Measurements from ENCODE around the gene ARVCF. TPM values are rescaled to one million over a fixed set of nuclear protein-coding genes. Genes with fewer than 3 reads are reported as not detected.

ARVCF gene
- total RNA-seq, 1 donor from 2014 or later = 18.7 TPM

DNA sequence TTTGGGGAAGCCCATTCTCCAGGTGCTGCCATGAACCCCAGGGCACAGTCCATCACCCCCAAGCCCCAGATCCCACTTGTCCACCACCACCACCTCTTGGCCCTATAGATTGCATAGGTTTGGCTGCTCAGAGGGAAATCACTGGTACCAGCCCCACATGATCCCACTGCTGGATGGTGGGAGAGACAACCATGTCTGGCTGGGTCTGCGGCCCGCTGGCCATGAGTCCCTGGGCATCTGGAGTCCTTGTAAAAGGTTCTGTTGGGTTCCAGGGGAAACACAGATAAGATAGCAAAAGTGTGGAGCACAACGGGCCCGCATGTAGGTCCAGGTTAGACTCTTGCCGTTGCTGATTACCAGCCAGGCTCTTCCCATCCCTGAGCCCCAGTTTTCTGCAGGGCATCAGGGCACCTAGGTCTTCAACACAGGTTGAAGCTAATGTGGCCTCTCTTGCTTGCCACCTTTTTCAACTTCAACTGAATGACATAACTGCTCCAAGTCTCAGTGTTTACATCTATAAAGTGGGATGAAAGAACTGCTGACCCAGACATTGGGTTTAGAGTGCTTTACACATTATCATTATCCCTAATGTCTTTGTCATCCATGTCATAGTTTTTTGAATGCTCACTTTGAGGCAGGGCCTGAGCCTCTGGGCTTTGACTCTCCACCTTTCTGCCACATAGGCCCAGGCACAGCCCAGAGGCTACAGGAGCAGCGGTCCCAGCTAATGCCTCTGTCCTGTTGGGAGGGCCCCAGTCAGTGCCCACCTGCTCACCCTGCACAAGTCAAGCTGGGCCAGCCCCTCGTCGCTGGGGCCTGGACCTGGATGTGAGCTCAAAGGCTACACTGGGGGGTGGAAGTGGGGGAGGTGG is 3.3 kb upstream of the ARVCF start:
- ATAC-seq = no peak

DNA sequence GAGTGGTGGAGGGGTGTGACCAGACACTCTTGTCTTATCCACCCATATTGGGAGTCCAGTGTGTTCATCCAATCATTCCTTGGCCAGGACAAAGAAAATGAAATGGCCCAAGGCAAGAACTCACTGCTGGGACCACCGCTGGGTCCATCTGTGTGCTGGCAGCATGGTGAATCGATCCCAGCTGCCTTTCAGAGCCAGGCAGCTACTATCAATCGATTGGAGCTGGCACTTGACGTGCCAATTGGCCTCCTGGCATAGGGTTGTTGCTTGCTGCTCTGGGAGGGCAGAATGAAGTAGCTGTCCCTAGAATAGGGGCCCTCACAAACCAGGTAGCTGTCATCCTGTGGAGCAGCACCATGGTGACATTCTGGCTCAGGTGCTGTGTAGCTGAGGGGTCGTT is 1.4 kb upstream of the ARVCF start:
- no peak for DNase-seq (ENCODE audit: low spot score)
- no peak for ATAC-seq

More for the DNA sequence above, 3.3 kb upstream of the ARVCF start:
- DNase-seq (ENCODE audit: low spot score) = no peak

DNA sequence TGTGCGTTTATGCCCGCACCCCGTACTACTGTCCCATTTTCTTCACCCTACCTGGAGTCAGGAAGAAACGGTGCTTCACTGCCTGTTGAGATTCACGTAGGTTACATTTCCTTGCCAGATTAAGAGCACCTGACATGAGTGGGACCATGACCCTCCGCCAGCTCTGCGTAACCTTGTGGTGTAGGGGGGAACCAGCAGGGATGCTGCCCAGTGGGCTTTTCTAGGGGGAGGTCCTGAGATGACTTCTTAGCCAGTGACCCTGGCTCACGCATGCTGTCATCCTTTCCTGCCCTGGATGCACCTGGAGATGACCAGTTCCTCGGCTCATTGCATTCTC is 967 bp upstream of the ARVCF start:
- no peak for DNase-seq (ENCODE audit: low spot score)
- ATAC-seq = no peak

DNA sequence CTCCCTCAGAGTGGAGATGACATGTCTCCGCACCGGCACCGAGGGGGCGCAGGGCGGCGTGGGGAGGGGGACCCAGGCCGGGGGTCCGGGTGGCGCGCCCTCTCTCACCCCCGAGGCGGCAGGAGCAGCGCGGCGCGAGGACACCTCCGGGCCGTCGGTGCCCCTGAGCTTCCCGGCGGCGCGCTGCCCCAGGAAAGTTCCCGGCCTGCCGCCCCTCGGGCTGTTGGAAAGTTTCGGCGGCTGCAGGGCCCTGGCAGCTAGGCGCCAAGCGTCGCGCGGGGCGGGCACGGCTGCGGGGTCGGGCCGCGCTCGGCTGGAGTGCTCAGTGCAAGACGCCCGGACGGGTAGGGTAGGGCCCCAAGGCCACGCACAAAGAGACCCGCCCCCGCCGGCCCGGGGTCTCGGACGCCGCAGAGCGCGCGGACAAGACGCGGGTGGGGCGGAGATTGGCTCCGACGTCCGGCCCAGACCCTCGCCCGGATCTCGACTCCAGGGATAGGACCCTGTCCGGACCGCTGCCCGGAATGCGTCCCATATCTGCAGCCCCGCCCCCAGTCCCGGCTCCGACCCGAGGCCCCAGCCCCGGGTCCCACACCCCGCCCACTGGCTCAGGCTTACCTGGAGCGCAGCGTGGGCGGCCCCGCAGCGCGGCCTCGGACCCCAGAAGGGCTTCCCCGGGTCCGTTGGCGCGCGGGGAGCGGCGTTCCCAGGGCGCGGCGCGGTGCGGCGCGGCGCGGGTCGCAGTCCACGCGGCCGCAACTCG is 471 bp downstream of the ARVCF start:
- ATAC-seq (peak; percentile 14), DNase-seq (ENCODE audit: low spot score) (peak; percentile 69)

DNA sequence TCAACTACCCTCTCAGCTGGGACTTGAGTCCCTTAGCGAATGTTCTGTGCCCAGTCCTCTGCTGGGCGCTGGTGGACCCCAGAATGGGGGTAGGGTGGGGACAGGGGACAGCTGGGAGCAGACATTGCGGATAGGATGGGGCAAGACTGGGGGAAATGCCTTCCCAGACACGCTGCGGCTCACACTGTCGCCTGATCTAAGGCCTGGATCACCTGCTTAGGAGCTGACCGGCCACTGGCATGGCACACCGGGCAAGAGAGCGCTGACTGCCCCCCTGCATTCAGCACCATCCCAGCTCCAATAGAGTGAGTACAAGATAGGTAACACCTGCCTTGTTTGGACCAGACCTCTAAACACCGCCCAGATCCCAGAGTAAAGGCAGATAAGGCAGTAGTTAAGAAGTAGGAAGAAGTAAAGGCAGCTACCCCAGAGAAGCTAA is 1.4 kb downstream of the ARVCF start:
- peak; percentile 2 for ATAC-seq
- no peak for DNase-seq (ENCODE audit: low spot score)

DNA sequence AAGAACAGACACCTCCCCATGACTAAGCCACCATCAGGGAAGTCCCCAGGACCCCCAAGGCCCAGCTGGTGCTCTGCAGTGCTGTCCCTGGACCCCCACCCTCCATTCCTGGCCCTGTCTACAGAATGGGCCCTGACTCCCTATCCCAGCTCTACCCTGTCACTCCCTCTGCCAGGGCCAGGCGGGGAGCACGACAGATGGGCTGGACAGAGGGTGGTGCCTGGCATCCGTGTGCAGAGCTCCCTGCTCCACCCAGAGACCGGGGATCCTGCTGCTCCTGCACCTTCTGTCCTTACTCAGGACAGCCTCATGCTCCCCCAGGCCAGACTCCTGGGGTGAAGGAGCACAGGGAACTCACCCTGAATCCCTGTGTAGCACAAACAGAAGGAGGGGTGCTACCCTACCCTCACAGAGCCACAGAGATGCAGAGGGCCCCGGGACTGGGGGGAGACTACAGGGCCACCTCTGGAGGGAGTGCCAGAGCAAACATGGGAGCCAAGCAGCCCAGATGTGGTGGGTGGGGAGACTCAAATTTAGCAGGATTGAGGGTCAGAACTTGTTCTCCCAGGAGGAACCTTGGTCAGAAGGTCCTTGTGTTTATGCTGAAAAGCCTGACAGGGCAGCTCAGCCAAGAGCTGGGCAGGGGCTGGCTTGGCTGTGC is 2.0 kb downstream of the ARVCF start:
- peak; percentile 59 for ATAC-seq
- DNase-seq (ENCODE audit: low spot score) = no peak

DNA sequence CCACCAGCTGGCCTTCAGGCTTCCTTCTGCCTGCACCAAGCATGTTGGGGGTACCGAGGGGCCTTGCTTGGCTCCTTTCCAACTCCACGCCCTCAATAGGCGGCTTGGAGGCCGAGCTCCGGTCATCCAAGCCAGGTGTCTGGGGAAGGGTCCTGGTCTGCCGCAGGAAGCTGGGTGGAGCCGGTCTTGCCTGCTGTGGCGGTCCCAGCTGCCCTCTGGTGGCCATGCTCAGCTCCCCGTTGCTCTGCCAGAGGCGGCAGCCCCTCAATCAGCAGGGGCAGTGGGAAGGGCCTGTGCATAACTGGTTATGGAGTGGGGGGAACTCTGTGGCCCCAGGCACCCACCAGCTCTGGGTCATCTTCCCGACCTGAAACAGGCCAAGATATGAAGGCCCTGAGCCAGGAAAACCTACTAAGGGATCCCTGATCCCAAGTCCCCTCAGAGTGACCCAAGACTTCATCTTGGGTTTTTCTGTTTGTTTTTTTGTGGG is 3.2 kb downstream of the ARVCF start:
- ATAC-seq (no peak), DNase-seq (ENCODE audit: low spot score) (no peak)

DNA sequence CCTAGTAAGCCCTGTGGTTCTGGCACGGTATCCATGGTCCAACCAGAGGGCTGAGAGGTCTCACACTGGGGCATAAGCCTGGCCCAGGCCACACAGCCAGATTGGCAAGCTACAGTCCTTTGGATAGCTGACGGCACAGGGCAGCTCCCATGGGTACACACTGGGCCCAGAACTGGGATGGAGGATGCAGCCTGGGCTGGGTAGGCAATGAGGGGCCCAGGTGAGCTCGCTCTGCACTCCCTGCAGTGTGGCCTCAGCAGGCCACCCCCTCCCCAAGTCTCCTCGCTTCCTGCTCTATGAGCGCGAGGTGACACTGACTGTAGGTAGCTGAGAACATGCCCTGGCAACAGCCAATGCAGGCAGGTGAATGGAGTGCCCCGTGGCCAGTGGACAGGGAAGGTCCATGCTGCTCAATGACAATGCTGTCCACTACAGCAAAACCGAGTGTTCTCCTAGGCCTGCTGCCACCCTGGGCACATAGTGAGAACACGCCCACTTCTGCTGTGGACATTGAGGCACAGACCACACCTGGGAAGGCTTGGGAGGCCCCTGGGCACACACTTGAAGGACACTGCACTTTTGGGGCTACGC is 3.8 kb downstream of the ARVCF start:
- DNase-seq (ENCODE audit: low spot score) (no peak), ATAC-seq (no peak)

DNA sequence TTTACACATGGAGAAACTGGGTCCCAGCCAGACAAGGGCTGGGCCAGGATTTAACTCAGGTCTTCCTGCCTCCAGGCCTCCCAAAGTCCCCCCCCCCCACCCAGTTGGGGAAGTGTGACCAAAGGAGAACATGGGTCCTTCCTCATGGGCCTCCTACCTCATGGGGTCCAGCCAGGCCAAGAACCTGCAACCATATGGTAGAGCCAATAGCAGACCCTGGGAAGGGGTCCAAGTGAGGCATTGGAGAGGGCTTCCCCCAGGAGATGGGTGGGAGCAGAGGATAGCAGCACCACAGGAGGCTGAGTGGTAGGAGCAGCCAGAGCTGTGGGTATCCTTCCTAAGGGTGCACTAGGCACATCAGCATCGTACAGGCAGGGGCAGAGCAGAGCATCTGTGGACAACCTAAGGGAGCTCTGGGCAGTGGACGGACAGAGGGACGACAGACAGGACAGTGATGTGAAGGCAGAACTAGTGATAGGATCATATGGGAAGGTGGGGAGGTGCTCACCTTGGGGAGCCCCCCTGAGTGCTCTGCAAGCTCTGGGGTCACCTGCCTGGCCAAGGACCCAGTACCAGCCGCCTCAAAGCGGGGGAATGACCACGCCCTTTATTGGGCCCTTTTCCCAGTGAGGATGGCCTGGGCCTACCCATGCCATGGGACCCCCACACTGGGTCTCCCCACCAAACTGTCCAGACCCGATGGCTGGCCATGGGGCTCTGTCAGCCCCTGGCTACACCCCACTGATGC is 4.5 kb downstream of the ARVCF start:
- no peak for DNase-seq (ENCODE audit: low spot score)
- no peak for ATAC-seq

DNA sequence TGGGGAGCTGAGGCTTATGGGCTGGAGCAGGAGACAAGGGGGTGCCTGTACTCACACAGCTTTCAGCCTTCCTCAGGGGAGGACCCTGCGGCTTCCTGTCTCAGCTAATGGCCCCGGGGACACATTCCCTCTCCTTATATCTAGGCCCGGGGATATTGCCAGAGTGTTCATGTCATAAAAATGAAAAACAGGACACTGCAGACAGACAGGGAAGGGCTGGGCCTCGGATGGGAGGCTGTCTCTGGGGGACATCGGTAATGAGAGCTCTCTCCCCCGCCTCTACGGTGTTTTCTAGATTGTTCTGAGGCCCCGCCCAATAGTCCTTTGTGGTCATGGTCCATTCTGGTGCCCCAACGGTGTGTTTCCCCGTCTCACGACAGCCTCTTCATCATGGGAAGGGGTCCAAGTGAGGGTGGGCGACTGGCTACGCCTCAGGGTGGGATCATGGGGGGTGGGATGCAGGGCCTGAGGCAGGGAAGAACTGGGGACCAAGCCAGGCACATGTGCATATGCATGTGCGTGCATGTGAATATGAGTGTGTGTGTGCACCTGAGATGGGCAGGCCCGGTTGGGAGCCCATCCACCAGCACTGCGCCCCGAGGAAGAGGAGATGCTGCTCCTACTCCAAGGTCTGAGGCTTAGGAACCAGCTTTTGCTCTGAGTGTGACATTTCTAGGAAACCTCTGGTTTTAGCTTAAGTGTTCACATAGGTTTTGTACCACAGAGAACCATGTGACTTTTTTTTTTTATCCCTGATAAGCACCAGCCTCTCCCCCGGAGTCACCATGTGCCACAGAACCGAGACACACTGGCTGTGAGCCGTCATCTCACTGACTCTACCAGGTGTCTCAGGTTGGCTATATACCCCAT is 5.3 kb downstream of the ARVCF start:
- no peak for ATAC-seq
- DNase-seq (ENCODE audit: low spot score) = no peak

DNA sequence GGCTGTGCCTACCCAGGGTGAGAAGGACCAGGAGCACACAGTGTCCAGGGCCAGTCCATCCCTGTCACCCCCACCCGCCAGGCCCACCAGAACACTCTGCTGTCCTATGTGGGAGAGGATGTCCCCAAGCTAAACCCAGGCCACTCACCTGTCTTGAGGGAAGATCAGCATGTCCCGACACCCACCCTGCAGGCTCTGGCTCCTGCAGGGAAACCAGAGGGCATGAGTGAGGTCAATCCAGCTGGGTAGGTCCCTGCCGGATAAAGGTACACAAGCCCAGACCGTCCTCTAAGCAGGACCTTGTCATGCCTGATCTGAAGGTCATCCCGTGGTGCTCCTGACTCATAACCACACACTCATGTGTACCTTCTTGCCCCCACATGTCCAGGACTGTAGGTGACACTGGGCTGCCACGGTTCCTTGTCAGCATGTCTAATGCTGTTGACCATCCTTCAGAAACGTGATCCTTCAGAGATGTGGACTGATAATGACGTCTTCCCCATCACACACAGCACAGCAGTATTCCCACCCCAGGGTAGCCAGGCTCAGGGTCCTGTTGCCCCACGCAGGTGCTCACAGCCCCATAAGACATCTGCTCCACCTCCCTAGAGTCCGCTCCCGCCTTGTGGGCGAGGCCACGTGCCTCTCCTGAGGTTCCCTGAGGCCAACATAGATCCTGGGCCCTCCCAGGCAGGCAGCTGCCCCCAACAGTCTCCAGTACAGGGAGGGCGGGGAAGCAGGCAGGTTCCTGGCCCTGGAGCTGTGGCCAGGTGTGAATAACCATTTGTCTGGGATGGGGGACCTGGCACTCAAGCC is 6.1 kb downstream of the ARVCF start:
- DNase-seq (ENCODE audit: low spot score) (no peak), ATAC-seq (no peak)

DNA sequence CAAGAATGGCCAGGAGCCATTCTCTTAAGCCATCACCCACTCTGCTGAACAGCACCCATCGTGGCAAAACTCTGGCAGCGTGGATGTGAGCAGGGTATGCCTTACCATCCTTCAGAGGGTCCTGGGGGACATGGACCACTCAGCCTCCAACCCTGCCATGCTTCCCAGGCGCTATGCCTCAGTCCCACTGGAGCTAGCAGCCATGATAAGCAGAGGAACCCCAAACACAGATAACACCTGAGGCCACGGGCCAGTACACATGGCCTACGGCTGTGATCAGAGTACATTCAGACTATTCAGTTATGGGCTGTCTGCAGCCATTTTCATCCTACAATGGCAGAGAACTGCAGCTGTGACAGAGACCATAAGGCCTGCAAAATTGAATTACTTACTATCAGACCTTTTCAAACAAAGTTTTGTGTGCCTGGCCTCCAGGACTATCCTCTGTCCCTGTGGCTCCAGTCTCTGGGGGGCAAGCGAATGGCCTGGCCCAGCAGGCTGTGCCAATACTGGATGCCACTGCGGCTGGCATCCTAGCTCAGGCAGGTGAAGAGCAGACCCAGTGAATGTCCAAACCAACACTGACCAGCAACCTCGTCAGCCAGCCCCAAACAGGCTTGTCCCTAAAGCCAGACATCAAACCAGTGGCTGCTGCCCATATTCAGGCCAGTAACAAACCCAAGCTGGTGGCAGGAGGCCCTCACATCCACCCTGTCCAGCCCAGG is 6.9 kb downstream of the ARVCF start:
- DNase-seq (ENCODE audit: low spot score) = no peak

DNA sequence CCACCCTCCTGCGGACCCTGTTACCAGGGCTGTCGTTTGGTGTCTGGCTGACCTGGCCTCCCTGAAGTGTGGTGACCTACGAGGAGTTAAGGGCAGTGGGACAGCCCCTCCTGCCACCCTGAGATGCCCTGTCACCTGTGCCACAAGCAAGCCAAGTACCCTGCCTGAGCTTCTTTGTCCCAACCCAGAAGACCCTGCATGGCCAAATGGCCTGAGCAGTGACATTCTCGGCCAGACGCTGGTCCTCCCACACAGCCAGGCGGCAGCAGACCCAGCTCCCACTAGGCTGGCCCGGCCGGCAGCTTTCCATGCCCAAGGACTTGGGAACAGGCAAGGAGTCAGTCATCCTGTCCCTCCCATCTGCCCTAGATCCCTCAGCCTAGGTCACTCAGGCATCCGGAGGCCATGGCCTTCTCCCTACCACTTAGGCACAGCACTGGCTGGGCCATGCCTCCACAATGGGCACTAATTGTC is 7.6 kb downstream of the ARVCF start:
- ATAC-seq (no peak), DNase-seq (ENCODE audit: low spot score) (no peak)

More for the DNA sequence above, 6.9 kb downstream of the ARVCF start:
- ATAC-seq = no peak

DNA sequence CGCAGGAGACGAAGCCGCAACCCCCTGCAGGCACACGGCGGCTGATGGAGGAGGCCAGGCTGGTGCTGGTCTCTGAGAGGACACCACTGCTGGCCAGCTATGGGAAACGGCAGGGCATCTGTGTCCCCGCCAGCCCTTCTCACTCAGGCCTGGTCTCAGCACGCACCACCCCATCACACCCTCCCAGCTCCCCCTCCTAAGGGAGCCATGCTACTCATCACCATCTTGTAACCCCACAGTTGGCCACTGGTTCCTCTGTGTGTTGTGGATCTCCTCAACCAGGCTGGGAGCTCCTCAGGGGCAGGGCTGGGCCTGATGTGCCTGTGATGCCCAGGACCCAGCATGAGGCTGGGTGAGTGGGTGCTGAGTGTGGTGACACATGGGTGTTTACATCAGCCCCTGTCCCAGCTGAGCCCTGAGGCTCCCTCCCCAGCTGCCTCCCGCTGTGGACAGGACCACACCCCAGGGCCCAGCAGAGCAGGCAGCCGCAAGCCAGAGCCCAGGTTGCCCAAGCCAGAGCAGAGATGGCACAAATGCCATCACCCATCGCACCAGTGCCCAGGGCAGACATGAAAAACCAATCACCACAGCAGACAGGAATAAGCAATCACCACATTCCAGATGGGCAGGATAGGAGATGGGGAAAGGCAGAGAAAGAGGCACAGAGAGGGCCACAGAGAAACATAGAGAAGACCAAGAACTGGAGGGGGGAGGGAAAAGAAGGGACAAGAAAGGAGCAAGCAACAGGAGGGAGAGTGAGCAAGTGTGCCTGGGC is 8.2 kb downstream of the ARVCF start:
- DNase-seq (ENCODE audit: low spot score) (no peak), ATAC-seq (no peak)

DNA sequence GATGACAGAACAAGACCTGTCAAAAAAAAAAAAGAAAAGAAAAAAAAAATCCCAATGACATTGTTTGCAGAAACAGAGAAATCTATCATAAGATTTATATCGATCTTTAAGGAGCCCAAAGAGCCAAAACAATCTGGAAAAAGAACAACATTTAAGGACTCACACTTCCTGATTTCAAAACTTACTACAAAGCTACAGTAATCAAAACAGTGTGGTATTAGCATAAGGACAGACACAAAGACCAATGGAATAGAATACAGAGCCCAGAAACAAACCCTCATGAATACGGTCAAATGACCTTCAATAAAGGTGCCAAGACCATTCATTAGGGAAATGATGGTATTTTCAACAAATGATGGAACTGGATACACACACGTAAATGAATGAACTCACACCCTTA is 12.2 kb downstream of the ARVCF start:
- DNase-seq (ENCODE audit: low spot score) (no peak), ATAC-seq (no peak)

DNA sequence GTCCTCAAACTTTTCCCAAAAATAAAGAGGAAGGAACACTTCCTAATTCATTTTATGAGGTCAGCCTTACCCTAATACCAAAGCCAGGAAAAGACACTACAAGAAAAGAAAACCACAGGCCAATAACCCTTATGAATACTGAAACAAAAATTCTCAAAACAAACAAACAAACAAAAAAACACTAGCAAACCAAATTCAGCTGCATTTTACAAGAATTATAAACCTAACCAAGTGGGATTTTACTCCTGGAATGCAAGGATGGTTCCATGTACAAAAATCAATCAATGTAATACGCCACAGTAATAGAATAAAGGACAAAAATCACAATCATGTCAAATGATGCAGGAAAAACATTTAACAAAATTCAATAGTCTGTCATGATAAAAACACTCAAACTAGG is 13.3 kb downstream of the ARVCF start:
- DNase-seq (ENCODE audit: low spot score) = no peak

DNA sequence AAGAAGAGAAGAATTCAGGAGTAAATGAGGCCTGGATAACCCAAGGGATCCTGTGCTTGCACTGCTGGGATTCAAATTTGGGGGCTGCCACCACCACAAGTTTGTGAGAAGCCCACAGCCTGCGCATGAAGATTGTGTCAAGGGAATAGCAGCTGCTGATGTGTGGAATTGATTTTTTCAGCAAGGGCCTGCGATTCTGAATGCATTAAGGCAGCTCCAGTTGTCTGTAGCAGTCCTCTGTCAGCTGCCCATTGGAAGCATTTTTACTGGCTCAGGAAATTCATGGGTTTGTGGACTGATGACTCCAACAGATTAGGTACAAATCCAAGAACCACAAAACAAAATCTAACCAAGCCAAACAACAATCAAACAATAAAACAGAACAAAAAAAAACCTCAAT is 14.0 kb downstream of the ARVCF start:
- DNase-seq (ENCODE audit: low spot score) (no peak), ATAC-seq (no peak)

More for the DNA sequence above, 13.3 kb downstream of the ARVCF start:
- no peak for ATAC-seq

Data from left lobe of liver (tissue), 2 donors.